Coronary artery (tissue), 2 donors: ENCODE data around the gene PHOX2B.
A peak's percentile ranks its signal among the peaks of the same experiment; 100 is the strongest.

Source experiments
- DNase-seq: peaks from one replicate; pipeline ENCODE4 v3.0.0-alpha.2; 2017; ENCODE audit warnings: low spot score
- H3K27ac ChIP-seq, 2 donors: fragments of 200-600 bp; sonication (generic); one replicate each; pipeline ENCODE4 v1.5.1; 2016 to 2019
- H3K4me3 ChIP-seq: fragments of 200-600 bp; sonication (generic); 2 replicates; pipeline ENCODE4 v1.5.1; 2016; ENCODE audit warnings: mild to moderate bottlenecking, moderate library complexity
- TF ChIP-seq, protein P1 (sequence below): fragments of 200-600 bp; sonication (generic); IDR thresholded peaks from one replicate; pipeline ENCODE4 v1.5.1; 2019; ENCODE audit warnings: antibody characterized with exemption

The PHOX2B gene

DNA sequence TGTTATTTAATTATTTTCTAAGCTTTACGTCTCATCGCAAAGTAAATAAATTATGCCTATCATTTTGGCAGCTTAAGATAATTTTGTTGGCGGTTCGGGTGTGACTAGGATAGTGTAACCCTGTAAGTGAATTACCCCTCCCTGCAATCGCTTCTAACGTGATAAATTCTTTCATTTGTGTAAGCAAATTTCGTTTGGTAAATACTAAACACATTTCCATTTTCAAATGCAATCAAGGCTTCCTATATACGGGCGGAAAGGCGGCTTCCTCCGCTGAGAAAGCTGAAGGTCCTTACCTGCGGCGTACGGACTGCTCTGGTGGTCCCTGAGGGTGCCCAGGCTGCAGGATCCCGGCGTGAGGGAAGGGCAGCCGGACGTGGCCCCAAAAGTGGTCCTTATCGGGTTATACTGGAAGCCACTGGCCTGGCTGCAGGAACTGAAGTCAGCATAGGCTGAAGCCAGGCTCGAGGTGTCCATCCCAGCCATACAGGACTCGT, 403 bp downstream of the PHOX2B start:
- TF ChIP-seq, protein P1, sequence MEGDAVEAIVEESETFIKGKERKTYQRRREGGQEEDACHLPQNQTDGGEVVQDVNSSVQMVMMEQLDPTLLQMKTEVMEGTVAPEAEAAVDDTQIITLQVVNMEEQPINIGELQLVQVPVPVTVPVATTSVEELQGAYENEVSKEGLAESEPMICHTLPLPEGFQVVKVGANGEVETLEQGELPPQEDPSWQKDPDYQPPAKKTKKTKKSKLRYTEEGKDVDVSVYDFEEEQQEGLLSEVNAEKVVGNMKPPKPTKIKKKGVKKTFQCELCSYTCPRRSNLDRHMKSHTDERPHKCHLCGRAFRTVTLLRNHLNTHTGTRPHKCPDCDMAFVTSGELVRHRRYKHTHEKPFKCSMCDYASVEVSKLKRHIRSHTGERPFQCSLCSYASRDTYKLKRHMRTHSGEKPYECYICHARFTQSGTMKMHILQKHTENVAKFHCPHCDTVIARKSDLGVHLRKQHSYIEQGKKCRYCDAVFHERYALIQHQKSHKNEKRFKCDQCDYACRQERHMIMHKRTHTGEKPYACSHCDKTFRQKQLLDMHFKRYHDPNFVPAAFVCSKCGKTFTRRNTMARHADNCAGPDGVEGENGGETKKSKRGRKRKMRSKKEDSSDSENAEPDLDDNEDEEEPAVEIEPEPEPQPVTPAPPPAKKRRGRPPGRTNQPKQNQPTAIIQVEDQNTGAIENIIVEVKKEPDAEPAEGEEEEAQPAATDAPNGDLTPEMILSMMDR = no peak
- DNase-seq = no peak
- no peak overlapping the region for H3K27ac ChIP-seq
- no peak overlapping the region for H3K4me3 ChIP-seq

GRCh38 chr4:41747230-41748055, 1.1 kb downstream of the PHOX2B start:
- no peak for DNase-seq
- H3K4me3 ChIP-seq = peak overlapping the region; percentile 44
- TF ChIP-seq, protein P1 = no peak
- H3K27ac ChIP-seq = no peak overlapping the region

GRCh38 chr4:41746440-41747229, 1.9 kb downstream of the PHOX2B start:
- TF ChIP-seq, protein P1 = no peak
- DNase-seq = no peak
- H3K4me3 ChIP-seq = peak overlapping the region; percentile 44
- H3K27ac ChIP-seq = no peak overlapping the region

DNA sequence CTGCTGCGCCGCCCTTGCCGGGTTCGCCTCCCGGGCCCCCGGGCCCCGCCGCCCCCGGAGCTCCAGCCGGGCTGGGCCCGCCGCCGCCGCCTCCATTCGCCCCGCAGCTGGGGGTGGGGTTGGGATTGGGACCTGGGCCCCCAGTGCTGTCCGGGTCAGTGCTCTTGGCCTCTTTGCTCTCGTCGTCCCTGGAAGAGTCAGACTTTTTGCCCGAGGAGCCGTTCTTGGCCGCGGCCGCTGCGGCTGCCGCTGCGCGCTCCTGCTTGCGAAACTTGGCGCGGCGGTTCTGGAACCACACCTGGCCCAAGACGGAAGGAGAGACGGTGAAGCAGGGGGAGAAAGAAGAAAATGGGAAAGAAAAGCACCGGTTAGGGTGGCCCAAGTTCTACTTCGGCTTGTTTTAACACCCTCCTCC, 2.5 kb downstream of the PHOX2B start:
- H3K4me3 ChIP-seq = peak overlapping the region; percentile 30
- TF ChIP-seq, protein P1 = no peak
- DNase-seq = no peak

DNA sequence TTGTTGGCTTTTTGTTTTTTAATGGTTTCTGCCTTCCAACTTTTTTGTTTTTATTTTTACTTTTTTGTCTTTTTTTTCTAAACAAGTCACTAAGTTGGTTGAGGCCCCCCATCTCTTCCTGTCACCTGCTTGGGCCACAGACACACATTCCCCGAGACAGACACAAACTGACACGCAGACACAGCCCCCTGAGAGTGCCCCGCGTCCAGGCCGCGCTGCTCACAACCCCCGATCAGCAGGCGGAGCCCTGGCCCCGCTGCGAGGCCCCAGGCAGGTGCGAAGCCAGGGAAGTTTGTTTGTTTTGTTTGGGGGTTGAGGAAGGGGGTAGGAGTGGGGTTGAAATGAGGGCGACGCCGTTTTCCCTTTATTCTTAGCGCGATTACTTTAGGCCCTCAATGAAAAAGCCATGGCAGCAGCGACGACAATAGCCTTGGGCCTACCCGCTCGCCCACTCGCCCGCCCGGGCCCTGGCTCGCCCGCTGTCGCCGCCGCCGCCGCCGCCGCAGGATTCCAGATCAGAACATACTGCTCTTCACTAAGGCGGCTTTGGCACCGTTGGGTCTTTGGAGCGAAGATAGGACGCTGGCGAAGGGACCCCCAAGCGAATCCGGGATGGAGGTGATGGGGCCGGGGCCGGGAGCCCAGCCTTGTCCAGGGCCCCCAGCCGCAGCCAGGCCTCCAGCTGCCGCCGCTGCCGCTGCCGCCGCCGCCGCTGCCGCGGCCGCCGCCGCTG, 3.1 kb downstream of the PHOX2B start:
- DNase-seq = no peak

More for the DNA sequence above, 2.5 kb downstream of the PHOX2B start:
- H3K27ac ChIP-seq = no peak overlapping the region

DNA sequence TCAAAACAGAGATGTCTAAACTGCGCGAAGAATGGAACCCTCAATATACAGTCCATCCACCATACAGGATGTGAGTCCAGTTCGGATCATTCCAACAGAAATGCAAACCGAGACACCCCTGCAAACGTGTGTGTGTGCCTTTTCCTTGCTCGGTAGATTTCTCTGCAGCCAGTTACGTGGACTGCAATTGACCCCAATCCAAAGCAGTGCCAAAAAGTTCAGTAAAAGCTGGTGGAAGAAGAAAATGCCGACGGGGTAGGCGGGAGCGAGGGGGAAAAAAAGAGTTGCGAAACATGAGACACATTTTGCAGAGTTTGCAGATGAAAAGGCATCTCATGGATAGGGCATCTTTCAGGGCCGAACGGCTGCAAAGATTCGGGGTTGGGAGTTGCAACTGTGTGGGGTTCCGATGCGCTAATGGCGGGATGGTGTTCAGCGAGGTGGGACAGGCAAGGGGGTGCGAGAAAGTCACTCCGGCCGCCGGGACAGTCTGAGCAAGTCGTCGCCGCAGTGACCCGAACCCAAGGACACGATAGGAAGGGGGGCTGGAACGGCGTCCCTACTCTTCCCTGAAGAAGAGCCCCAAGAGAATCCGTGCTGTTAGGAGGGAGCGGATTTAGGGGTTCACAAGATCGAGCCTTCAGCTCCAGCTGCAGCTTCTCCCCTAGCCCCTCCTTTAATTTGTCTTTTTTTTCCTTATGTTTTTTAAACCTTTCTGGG, 3.8 kb downstream of the PHOX2B start:
- no peak for DNase-seq
- Histone ChIP-seq H3K4me3 (no peak overlapping the region), H3K27ac (no peak overlapping the region)
- TF ChIP-seq, protein P1 = no peak

More for the DNA sequence above, 3.1 kb downstream of the PHOX2B start:
- no peak overlapping the region for H3K27ac ChIP-seq
- TF ChIP-seq, protein P1 = no peak
- peak overlapping the region; percentile 30 for H3K4me3 ChIP-seq
